HepG2 (cell line): ENCODE measurements around the gene RDH11. TPM values are rescaled to one million over a fixed set of nuclear protein-coding genes. Genes with fewer than 3 reads are reported as not detected.

ENCODE experiments used
- ATAC-seq: fragments of 200-7000 bp; cut with Tn5 transposase; 3 replicates; pipeline ENCODE4 v1.9.1; 2020; ENCODE audit warnings: mild to moderate bottlenecking, moderate library complexity
- BruUV-seq: library from RNA; stranded (reverse); fragments of 400-500 nt; replicated peaks from 2 replicates; lab custom pipeline; 2021; lab: Mats Ljungman, UMichigan
- CTCF ChIA-PET: fragments of 300-600 bp; formaldehyde crosslinking; extraction: SDS; loops from one replicate; lab custom pipeline; 2021; ENCODE audit warnings: low total read pairs, inconsistent platforms, low intra/inter-chr PET ratio; lab: Yijun Ruan, JAX
- POLR2A ChIA-PET: fragments of 350-600 bp; sonication (Branson Sonifier 250); formaldehyde crosslinking; loops from one replicate; lab custom pipeline; 2020; ENCODE audit warnings: antibody characterized with exemption, inconsistent platforms; lab: Yijun Ruan, JAX
- DNase-seq: peaks from one replicate; pipeline ENCODE4 v3.0.0-alpha.2; 2015; ENCODE audit warnings: low spot score
- FAIRE-seq: peaks from 3 replicates; lab custom pipeline; 2011; peaks lifted over from hg19 to GRCh38; lab: Jason Lieb, UNC
- H2AFZ ChIP-seq: one replicate; pipeline ENCODE4 v1.6.1; 2011; ENCODE audit warnings: low read length, inconsistent platforms
- H3K27ac ChIP-seq: fragments of 300-600 bp; 3 replicates; pipeline ENCODE4 v1.8.0; 2011; ENCODE audit warnings: mixed run types, mild to moderate bottlenecking, mixed read lengths, low read length, inconsistent platforms; ENCODE audit not compliant: insufficient read depth; ENCODE audit errors: extremely low read length
- H3K27me3 ChIP-seq, 2 experiments: fragments of 200-600 bp in 1 of 2; 2 replicates in 1 of 2; 3 replicates in 1 of 2; pipeline versions ENCODE4 v1.6.0 to v1.8.0; 2011; ENCODE audit warnings: low read length in 2 of 2, mild to moderate bottlenecking in 2 of 2, moderate library complexity in 2 of 2, inconsistent platforms in 1 of 2; ENCODE audit not compliant: insufficient read depth in 2 of 2, control insufficient read depth in 1 of 2
- H3K36me3 ChIP-seq, 2 experiments: fragments of 200-600 bp in 1 of 2; replicated peaks in 1 of 2; 2 replicates in 1 of 2; 3 replicates in 1 of 2; pipeline versions ENCODE4 v1.5.1 to v1.8.0; 2011; ENCODE audit warnings: low read length in 2 of 2, inconsistent platforms in 1 of 2; ENCODE audit not compliant: insufficient read depth in 2 of 2, control insufficient read depth in 1 of 2
- H3K4me1 ChIP-seq: 2 replicates; pipeline ENCODE4 v1.5.1; 2012; ENCODE audit warnings: low read length, inconsistent platforms; ENCODE audit not compliant: insufficient read depth
- H3K4me2 ChIP-seq: 2 replicates; pipeline ENCODE4 v1.6.0; 2011; ENCODE audit warnings: low read depth, low read length, inconsistent platforms
- H3K4me3 ChIP-seq, 3 experiments: fragments of 200-600 bp in 1 of 3; sonication (generic), shearing (Covaris generic) in 1 of 3; replicated peaks in 1 of 3; 2 replicates each; pipeline ENCODE4 v1.5.1; 2011 to 2016; ENCODE audit warnings: low read length in 3 of 3, inconsistent platforms in 2 of 3, low read depth in 2 of 3, mild to moderate bottlenecking in 2 of 3, control low read depth in 1 of 3, mixed read lengths in 1 of 3; ENCODE audit not compliant: insufficient read depth in 1 of 3
- H3K79me2 ChIP-seq: one replicate; pipeline ENCODE4 v1.6.1; 2011; ENCODE audit warnings: low read length, inconsistent platforms; ENCODE audit not compliant: insufficient read depth
- H3K9ac ChIP-seq: 2 replicates; pipeline ENCODE4 v1.6.0; 2011; ENCODE audit warnings: mild to moderate bottlenecking, low read depth, low read length, inconsistent platforms; ENCODE audit not compliant: insufficient read depth
- H3K9me3 ChIP-seq: 2 replicates; pipeline ENCODE4 v1.5.1; 2012; ENCODE audit warnings: mild to moderate bottlenecking, low read length
- H4K20me1 ChIP-seq: 2 replicates; pipeline ENCODE4 v1.6.0; 2011; ENCODE audit warnings: inconsistent platforms, mild to moderate bottlenecking, low read length, moderate library complexity; ENCODE audit not compliant: insufficient read depth
- MAFF ChIP-seq: IDR thresholded peaks from 2 replicates; pipeline ENCODE4 v1.6.1; 2011; ENCODE audit warnings: low read depth, low read length, improper control_type of control experiment
- MAFK ChIP-seq, 2 experiments: IDR thresholded peaks in 1 of 2; conservative IDR thresholded peaks in 1 of 2; 2 replicates each; pipeline ENCODE4 v1.6.1; 2011; ENCODE audit warnings: improper control_type of control experiment in 2 of 2, low read length in 2 of 2
- NKX3-1 ChIP-seq: sonication (generic); formaldehyde crosslinking; IDR thresholded peaks from 2 replicates; pipeline ENCODE4 v1.5.0; 2020; ENCODE audit warnings: missing genetic modification reagents
- RERE ChIP-seq: IDR thresholded peaks from 2 replicates; pipeline ENCODE4 v1.6.1; 2016; ENCODE audit warnings: low read depth, missing genetic modification reagents, missing compliant biosample characterization
- ZNF205 ChIP-seq: IDR thresholded peaks from 2 replicates; pipeline ENCODE4 v1.6.1; 2018; ENCODE audit warnings: missing biosample characterization, missing genetic modification reagents
- ZNF263 ChIP-seq: sonication (generic); formaldehyde crosslinking; IDR thresholded peaks from 2 replicates; pipeline ENCODE4 v1.4.0; 2020; ENCODE audit warnings: missing genetic modification reagents
- WGBS: methylation state at CpG from one replicate; pipeline ENCODE4 v1.1.6; 2017; ENCODE audit warnings: low lambda C conversion rate; 5-methylcytosine and 5-hydroxymethylcytosine counted together
- in situ Hi-C: cut with HindIII; loops from 2 replicates; pipeline ENCODE4 v1.10.0; 2017; ENCODE audit warnings: low pct_unique_long_range_greater_than_20kb; ENCODE audit not compliant: extremely low pct_ligation_motif_present
- intact Hi-C: fragments of 100-400 bp; cut with micrococcal nuclease; formaldehyde crosslinking; loops from one replicate; pipeline ENCODE4 v1.10.0; 2022; ENCODE audit not compliant: unreplicated experiment
- polyA plus RNA-seq, 8 experiments: library from polyadenylated mRNA; depleted of rRNA in 3 of 8; stranded (reverse) in 7 of 8; unstranded in 1 of 8; fragments of >200 nt; fragmentation: Illumina TruSeq in 4 of 8; extraction: Trizol in 4 of 8; gene quantifications; 2 replicates each; pipeline versions ENCODE4 v1.2.1 to v1.2.3, GENCODE V29; 2011 to 2016; ENCODE audit warnings: low read depth in 4 of 8, missing spikeins in 1 of 8, mixed read lengths in 1 of 8; ENCODE audit not compliant: insufficient read depth in 1 of 8
- total RNA-seq, 5 experiments: library from RNA; depleted of rRNA; stranded (reverse); fragments of >200 nt; fragmentation: Illumina TruSeq; extraction: Trizol; gene quantifications; 2 replicates each; pipeline ENCODE4 v1.2.3, GENCODE V29; 2016; ENCODE audit warnings: low read depth in 1 of 5

Gene RDH11
- total and polyA plus RNA-seq, 2 of the 13 experiments (the other 11 are each of a cell fraction or from before 2014, with no cell fraction given), result 106 to 131 TPM

GRCh38 chr14:67721875-67722274 lies 26.3 kb upstream of the RDH11 start:
- Histone ChIP-seq H3K9ac (no peak overlapping the region), H3K79me2 (no peaks in the 10 kb centered on the region), H4K20me1 (no peaks in the 10 kb centered on the region), H3K36me3 (no peaks in the 10 kb centered on the region)
- in situ Hi-C loops, result no loop called here
- TF ChIP-seq MAFF, result peak; percentile 93
- no peak for TF ChIP-seq NKX3-1
- TF ChIP-seq RERE (CRISPR knock-in tag), result no peak
- TF ChIP-seq ZNF263 (CRISPR knock-in tag), result peak; percentile 22; the same call in 1 of the 2 replicates
- no peak for TF ChIP-seq ZNF205 (CRISPR knock-in tag)
- TF ChIP-seq MAFK (conservative IDR thresholded peaks at IDR 0.05 in 1 of 2, IDR thresholded peaks at IDR 0.05 in 1 of 2; ENCODE audit: low read length in 2 of 2), result peak; percentile 92 to 95
- TF ChIP-seq, all 625 proteins: peak for 3
- ChIA-PET CTCF (no interaction called here), POLR2A (interaction anchor here (1.1 to 1.6 kb wide), 2 partner anchors 9 to 17 kb away, joined by 4 to 8 read pairs; no protein-coding TSS in a partner anchor)
- ATAC-seq (no peak), DNase-seq (no peak), FAIRE-seq (no peak)
- Histone ChIP-seq H3K4me3 (no peak overlapping the region), H3K9me3 (no peaks in the 10 kb centered on the region), H3K27me3 (no peaks in the 10 kb centered on the region), H3K27ac (no peak overlapping the region), H3K4me1 (peaks cover 47% of the 10 kb centered on the region), H2AFZ (no peak overlapping the region), H3K4me2 (peak overlapping the region; percentile 86)
- WGBS, result 63% methylated on average over 5 of the region's 5 CpGs
- BruUV-seq, result no TSS peak
- intact Hi-C loops, result no loop called here
